Activated CD8-positive, alpha-beta T cell treated with anti-CD3 and anti-CD28 coated beads for 36 hours (primary cell): ENCODE data around the gene CDHR3. TPM values are rescaled to one million over a fixed set of nuclear protein-coding genes. Genes with fewer than 3 reads are reported as not detected.

Experiments
- ATAC-seq: fragments of 200-7000 bp; cut with Tn5 transposase; one replicate; pipeline ENCODE4 v1.10.0; 2021; ENCODE audit warnings: mild to moderate bottlenecking, moderate library complexity
- CTCF ChIA-PET: fragments of 350-600 bp; sonication (Branson Sonifier 250); formaldehyde crosslinking; loops from one replicate; lab custom pipeline; 2021; ENCODE audit warnings: antibody characterized with exemption; lab: Charles Lee
- POLR2A ChIA-PET: fragments of 350-600 bp; sonication (Branson Sonifier 250); formaldehyde crosslinking; loops from one replicate; lab custom pipeline; 2021; ENCODE audit warnings: antibody characterized with exemption; lab: Charles Lee
- DNase-seq: peaks from one replicate; pipeline ENCODE4 v3.0.0-alpha.2; 2020
- H3K27ac Mint-ChIP-seq: one replicate; pipeline ENCODE4 v1.8.0; 2021; ENCODE audit warnings: mild to moderate bottlenecking, mixed read lengths
- H3K27me3 Mint-ChIP-seq: one replicate; pipeline ENCODE4 v1.8.0; 2021; ENCODE audit warnings: mixed read lengths
- H3K36me3 Mint-ChIP-seq: one replicate; pipeline ENCODE4 v1.8.0; 2021; ENCODE audit warnings: low read depth, mixed read lengths
- H3K4me1 Mint-ChIP-seq: one replicate; pipeline ENCODE4 v1.8.0; 2021; ENCODE audit warnings: low read depth, mixed read lengths
- H3K4me3 Mint-ChIP-seq: one replicate; pipeline ENCODE4 v1.8.0; 2021; ENCODE audit warnings: mild to moderate bottlenecking, moderate library complexity, mixed read lengths
- H3K9me3 Mint-ChIP-seq: one replicate; pipeline ENCODE4 v1.8.0; 2021; ENCODE audit warnings: mixed read lengths
- CTCF ChIP-seq: fragments of 200-600 bp; IDR thresholded peaks from one replicate; pipeline ENCODE4 v1.8.0; 2022; ENCODE audit warnings: antibody characterized with exemption, mild to moderate bottlenecking
- intact Hi-C: fragments of 100-400 bp; cut with micrococcal nuclease; formaldehyde crosslinking; loops from one replicate; pipeline ENCODE4 v1.10.0; 2022
- total RNA-seq, 2 experiments: library from RNA; stranded (reverse); gene quantifications; one replicate each; pipeline ENCODE4 v1.2.3, GENCODE V29; 2021

CDHR3 gene
- total RNA-seq, 2 experiments from 2014 or later = 0.58 to 0.74 TPM

GRCh38 chr7:105958012-105958411, 5.1 kb upstream of the CDHR3 start:
- POLR2A ChIA-PET = no interaction called here
- no peaks in the 10 kb centered on the region for H3K9me3 Mint-ChIP-seq
- no peak overlapping the region for H3K27ac Mint-ChIP-seq
- DNase-seq (no peak), ATAC-seq (no peak)
- CTCF ChIA-PET = interaction anchor here (0.7 to 1.0 kb wide), 2 partner anchors 16 to 192 kb away, joined by 3 read pairs; no protein-coding TSS in a partner anchor
- no peak overlapping the region for H3K4me3 Mint-ChIP-seq
- H3K36me3 Mint-ChIP-seq = no peaks in the 10 kb centered on the region
- no peaks in the 10 kb centered on the region for H3K4me1 Mint-ChIP-seq
- intact Hi-C loops = no loop called here
- no peaks in the 10 kb centered on the region for H3K27me3 Mint-ChIP-seq
- no peak for TF ChIP-seq CTCF

DNA sequence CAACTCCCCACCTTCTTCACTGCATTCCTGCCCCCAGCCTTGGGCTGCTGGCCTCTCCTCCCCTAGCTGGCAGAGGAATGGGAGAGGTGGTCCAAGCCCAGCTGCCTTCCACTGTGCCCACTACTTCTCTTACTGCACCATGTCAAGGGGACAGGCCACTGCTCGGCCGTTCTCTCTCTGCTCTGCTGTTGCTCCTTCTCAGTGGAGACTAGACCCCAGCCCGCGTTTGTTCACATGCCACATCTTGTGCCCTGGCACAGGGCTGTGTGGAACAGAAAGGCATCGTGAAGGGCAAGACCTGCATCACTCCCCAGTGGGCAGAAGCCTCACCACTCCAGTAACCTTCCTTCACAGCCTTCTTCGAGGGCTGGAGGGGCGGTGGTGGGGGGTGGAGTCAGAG, 711 bp upstream of the CDHR3 start:
- Mint-ChIP-seq H3K4me1 (no peaks in the 10 kb centered on the region), H3K4me3 (no peak overlapping the region), H3K36me3 (no peaks in the 10 kb centered on the region), H3K9me3 (no peaks in the 10 kb centered on the region), H3K27me3 (no peaks in the 10 kb centered on the region), H3K27ac (no peak overlapping the region)
- no peak for TF ChIP-seq CTCF
- no peak for ATAC-seq
- DNase-seq = no peak
- POLR2A ChIA-PET = no interaction called here
- CTCF ChIA-PET = interaction anchor here (1.7 kb wide), 1 partner anchor 8 kb away, joined by 4 read pairs; no protein-coding TSS in a partner anchor
- intact Hi-C loops = no loop called here

GRCh38 chr7:105971845-105972244, 8.8 kb downstream of the CDHR3 start:
- Mint-ChIP-seq H3K4me3 (no peak overlapping the region), H3K27ac (no peak overlapping the region), H3K4me1 (no peaks in the 10 kb centered on the region), H3K9me3 (no peaks in the 10 kb centered on the region), H3K27me3 (no peaks in the 10 kb centered on the region), H3K36me3 (no peaks in the 10 kb centered on the region)
- intact Hi-C loops = no loop called here
- no peak for ATAC-seq
- DNase-seq = no peak
- TF ChIP-seq CTCF = no peak
- ChIA-PET CTCF (interaction anchor here (2.3 kb wide), 1 partner anchor 211 kb away, joined by 5 read pairs; no protein-coding TSS in a partner anchor), POLR2A (no interaction called here)

DNA sequence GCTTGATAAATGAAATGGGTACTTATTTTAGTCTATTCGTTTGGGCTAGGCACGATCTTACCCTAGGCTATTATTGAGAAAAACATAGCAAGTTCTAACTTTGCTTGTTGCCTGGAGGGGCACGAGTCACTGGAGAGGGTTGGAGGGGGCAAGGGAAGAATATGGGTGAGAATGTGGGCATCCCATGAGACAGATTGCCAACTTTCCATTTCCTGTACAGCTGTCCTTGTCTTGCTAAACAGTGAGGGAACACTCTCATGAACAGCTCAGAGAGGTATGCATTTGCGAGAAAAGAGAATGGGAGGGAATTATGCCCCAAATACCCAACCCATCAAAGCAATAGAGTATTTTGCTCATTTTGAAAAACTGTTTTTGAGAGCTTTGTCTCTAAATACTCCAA, 9.2 kb downstream of the CDHR3 start:
- Mint-ChIP-seq H3K27me3 (no peaks in the 10 kb centered on the region), H3K36me3 (no peaks in the 10 kb centered on the region), H3K9me3 (no peaks in the 10 kb centered on the region), H3K4me1 (no peaks in the 10 kb centered on the region), H3K4me3 (no peak overlapping the region), H3K27ac (no peak overlapping the region)
- POLR2A ChIA-PET = no interaction called here
- CTCF ChIA-PET = interaction anchor here (2.3 kb wide), 1 partner anchor 211 kb away, joined by 5 read pairs; no protein-coding TSS in a partner anchor
- ATAC-seq (no peak), DNase-seq (no peak)
- intact Hi-C loops = no loop called here
- TF ChIP-seq CTCF = no peak

DNA sequence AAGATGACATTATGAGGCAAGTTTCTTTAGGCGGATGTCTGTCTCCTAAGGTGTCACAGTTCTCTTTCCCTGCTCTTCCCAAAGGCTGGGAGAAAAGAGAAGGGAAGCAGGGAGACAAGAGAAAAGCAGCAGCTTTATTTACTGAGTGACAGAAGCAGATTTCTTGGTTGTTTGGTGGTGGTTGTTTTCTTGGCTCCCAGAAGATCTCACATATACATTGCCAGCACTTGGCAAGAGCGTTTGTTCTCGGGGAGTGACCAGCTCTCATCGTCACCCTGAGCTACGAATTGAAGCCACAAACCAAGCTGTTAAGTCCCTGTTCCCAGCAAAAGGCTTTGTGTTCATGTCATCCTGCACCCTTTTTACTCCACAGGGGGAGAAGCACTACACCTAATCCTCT, 11.4 kb downstream of the CDHR3 start:
- Mint-ChIP-seq H3K4me3 (no peak overlapping the region), H3K27me3 (peaks cover 1% of the 10 kb centered on the region), H3K9me3 (no peaks in the 10 kb centered on the region), H3K36me3 (no peaks in the 10 kb centered on the region), H3K4me1 (no peaks in the 10 kb centered on the region), H3K27ac (no peak overlapping the region)
- POLR2A ChIA-PET = no interaction called here
- TF ChIP-seq CTCF = no peak
- CTCF ChIA-PET = interaction anchor here (0.9 to 1.3 kb wide), 2 partner anchors 17 to 317 kb away, joined by 3 read pairs; no protein-coding TSS in a partner anchor
- DNase-seq (no peak), ATAC-seq (no peak)
- intact Hi-C loops = no loop called here
